Hindlimb muscle (tissue), 1 donor: ENCODE data around the gene RGL2. TPM values are rescaled to one million over a fixed set of nuclear protein-coding genes. Genes with fewer than 3 reads are reported as not detected.
"Not testable (repeated sequence)": the region's sequence is repeated elsewhere in the genome, so short reads cannot be mapped to it uniquely, and the experiment has no call there.

ENCODE experiments used
- DNase-seq: peaks from one replicate; pipeline ENCODE4 v3.0.0-alpha.2; 2013
- polyA plus RNA-seq: library from polyadenylated mRNA; unstranded; fragments of 120-200 nt; gene quantifications from one replicate; pipeline ENCODE4 v1.2.1, GENCODE V29; 2013; ENCODE audit not compliant: insufficient read length

Gene RGL2, protein sequence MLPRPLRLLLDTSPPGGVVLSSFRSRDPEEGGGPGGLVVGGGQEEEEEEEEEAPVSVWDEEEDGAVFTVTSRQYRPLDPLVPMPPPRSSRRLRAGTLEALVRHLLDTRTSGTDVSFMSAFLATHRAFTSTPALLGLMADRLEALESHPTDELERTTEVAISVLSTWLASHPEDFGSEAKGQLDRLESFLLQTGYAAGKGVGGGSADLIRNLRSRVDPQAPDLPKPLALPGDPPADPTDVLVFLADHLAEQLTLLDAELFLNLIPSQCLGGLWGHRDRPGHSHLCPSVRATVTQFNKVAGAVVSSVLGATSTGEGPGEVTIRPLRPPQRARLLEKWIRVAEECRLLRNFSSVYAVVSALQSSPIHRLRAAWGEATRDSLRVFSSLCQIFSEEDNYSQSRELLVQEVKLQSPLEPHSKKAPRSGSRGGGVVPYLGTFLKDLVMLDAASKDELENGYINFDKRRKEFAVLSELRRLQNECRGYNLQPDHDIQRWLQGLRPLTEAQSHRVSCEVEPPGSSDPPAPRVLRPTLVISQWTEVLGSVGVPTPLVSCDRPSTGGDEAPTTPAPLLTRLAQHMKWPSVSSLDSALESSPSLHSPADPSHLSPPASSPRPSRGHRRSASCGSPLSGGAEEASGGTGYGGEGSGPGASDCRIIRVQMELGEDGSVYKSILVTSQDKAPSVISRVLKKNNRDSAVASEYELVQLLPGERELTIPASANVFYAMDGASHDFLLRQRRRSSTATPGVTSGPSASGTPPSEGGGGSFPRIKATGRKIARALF
- polyA plus RNA-seq = 63.4 TPM

DNA sequence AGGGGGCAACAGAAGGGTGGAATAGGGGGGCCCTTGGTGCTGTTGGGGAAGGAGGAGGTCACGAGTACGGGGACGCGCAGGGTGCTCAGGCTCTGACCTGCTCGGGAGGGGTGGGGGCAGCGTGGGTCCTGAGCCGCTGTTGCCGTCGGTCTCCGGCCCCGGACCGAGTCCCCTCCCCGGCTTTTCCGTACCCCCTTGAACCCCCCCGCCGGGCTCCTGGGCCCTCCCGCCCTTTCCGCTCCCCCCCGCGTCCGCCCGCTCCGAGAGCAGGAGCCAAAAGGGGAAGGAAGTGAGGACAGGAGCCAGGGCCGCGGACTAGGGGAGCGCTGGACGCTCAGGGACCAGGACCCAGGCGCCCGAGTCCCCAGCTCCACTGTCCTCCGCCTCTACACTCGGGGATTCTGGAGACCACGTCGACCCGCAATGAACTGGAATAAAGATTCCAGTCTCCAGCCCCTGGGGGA, at the start of gene RGL2:
Gene RGL2 (minus strand): TSS at position 170 of the 464 bp plus-strand sequence. CDS start 332 bp downstream, outside the sequence.
- DNase-seq = peak; percentile 84

DNA sequence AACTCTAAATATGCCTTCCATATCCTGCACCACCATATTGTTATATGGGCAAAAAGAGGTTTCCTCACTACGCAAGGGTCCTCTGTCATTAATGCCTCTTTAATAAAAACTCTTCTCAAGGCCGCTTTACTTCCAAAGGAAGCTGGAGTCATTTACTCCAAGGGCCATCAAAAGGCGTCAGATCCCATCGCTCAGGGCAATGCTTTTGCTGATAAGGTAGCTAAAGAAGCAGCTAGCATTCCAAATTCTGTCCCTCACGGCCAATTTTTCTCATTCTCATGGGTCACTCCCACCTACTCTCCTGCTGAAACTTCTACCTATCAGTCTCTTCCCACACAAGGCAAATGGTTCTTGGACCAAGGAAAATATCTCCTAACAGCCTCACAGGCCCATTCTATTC, 49.1 kb upstream of the RGL2 start:
- DNase-seq = no peak

DNA sequence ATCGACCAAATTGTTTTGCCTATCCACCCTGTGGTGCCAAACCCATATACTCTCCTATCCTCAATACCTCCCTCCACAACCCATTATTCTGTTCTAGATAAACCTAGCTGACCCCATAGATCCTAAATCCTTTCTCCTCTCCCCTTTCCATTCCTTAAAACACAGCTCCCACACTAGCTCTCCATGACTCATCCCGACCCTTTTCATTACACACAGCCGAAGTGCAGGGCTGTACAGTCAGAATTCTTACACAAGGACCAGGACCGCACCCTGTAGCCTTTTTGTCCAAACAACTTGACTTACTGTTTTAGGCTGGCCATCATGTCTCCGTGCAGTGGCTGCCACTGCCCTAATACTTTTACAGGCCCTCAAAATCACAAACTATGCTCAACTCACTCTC, 48.2 kb upstream of the RGL2 start:
- DNase-seq = not testable (repeated sequence)

DNA sequence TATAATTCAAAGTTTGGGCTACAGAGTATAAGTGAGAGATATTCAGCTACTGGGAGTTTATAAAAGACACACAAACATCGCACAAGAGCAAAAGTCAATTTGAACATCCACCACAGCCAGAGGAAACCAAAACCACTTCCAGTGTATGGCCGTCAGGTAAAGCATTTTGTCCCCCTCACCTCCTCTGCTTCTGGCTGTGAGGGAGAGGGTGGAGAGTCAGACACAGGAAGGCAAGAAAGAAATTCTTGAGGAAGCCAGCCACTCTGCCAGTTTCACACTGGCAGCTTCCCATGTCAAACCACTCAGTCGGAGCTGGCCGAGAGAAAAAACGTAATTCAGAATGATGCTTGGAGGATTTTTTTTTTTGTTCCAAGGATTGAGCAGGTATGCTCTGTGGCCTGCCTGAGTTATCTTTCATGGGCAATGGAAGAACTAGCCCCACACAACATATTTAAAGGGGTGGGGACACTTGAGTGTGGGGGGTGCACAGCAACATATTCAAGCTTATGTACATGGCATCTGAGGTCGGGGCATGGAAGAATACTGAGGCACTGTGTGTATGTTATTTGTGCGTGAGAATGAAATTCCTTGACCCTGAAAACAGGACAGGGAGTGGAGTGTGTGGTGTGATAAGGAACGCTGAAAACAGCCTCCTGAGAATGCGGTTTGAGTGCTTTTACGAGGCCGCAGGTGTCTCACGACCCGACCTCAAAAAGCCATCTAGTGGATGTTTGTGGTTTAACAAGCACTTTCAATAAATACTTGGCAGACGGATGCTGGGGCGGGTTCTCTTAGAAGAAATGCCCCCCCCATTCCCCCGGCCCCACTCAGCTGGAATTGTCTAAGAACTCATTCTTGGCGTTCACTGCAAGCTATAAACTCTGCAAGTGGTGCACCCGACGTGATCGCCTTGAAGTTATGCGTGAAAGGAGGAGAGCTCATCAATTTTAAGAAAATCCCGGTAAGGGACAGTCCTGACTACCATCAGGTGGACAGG, 46.3 kb upstream of the RGL2 start:
- peak; percentile 75 for DNase-seq

DNA sequence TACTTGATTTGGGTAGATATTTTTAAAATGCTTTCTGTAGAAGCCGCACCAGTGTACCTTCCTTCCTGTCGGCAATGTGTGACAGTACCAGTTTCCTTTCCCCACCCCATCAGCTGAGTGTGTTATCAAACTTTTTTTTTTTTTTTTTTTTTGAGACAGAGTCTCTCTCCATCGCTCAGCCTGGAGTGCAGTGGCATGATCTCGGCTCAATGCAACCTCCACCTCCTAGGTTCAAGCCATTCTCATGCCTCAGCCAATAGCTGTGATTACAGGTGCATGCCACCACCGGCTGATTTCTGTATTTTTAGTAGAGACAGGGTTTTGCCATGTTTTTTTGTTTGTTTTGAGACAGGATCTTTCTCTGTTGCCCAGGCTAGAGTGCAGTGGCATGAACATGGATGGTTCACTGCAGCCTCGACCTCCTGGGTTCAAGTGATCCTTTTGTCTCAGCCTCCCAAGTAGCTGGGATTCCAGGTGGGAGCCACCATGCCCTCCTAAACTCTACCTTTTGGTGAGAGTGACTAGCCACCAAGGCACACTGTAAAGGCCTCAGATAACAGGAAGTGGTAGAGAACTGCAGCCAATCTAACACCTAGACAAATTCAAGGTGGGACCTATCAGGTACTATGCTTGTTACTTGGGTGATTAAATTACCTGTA, 45.3 kb upstream of the RGL2 start:
- DNase-seq = no peak

DNA sequence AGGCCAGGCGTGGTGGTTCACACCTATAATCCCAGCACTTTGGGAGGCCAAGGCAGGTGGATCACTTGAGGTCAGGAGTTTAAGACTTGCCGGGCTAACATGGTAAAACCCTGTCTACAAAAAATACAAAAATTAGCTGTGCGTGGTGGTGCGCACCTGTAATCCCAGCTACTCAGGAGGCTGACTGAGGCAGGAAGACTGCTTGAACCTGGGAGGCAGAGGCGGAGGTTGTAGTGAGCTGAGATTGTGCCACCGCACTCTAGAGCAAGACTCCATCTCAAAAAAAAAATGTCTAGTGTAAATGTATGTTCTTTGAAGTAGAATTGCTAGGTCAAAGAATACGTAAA, 44.8 kb upstream of the RGL2 start:
- DNase-seq = not testable (repeated sequence)

DNA sequence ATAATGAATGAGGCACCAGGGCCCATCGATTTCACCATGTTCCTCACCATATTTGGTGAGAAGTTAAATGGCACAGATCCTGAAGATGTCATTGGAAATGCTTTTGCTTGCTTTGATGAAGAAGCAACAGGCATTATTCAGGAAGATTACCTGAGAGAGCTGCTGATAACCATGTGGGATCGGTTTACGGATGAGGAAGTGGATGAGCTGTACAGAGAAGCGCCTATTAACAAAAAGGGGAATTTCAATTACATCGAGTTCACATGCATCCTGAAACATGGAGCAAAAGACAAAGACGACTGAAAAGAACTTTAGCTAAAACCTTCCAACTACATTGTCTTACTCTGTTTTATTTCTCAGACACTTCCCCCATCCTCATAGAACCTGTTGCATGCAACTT, 40.5 kb upstream of the RGL2 start:
- no peak for DNase-seq

DNA sequence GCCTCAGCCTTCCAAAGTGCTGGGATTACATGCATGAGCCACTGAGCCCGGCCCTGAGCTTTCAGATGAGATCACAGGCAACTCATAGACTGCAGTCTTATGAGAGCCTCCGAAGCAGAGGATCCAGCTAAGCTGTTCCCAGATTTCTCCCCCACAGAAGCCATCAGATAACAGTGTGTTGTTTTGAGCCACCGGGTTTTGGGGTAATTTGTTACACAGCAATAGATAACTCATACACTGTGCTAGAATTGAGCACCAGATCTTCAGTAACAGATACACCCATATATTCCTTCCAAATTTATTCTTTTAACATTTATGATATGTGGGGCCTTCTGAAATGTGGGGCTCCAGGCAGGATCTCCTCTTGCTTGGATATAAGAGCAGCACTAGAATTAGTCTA, 37.8 kb upstream of the RGL2 start:
- DNase-seq = no peak

DNA sequence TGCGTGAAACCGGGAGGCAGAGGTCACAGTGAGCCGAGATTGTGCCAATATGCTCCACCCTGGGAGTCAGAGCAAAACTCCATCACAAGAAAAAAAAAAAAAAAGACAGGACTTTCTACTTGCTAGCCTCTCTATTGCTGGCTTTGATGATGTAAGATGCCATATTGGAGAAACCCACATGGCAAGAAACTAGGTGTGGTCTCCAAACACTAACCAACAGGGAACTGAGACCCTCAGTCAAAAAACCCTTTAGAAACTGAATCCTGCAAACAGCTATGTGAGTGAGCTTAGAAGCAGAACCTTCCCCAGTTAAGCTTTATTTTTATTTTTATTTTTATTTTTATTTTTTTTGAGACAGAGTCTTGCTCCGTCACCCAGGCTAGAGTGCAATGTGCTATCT, 37.2 kb upstream of the RGL2 start:
- DNase-seq = no peak

DNA sequence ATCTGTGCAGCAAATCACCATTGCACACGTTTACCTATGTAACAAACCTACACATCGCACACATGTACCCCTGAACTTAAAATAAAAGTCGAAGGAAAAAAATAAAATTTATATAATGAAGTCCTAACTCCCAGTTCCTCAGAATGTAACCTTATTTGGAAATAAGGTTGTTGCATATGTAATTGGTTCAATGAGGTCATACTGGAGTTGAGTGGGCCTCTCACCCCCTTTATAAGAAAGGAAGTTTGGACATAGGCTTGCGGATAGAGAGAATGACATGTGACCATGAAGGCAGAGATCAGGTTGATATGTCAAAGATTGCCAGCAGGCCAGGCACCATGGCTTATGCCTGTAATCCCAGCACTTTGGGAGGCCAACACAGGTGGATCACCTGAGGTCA, 34.9 kb upstream of the RGL2 start:
- no peak for DNase-seq

DNA sequence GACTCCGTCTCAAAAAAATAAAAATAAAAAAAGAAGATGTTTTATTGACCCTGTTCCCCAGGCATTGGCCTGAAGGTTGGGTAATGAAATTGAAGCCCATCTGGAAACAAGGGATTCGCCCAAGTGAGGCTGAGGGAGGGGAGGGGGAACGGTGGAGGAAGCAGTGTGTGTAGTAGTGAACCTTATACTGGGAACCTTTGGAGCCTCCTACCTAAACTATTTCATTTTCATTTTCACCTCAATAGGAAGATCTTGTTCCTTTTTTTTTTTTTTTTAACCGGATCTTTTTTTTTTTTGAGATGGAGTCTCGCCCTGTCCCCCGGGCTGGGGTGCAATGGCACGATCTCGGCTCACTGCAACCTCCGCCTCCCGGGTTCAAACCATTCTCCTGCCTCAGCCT, 32.0 kb upstream of the RGL2 start:
- no peak for DNase-seq

DNA sequence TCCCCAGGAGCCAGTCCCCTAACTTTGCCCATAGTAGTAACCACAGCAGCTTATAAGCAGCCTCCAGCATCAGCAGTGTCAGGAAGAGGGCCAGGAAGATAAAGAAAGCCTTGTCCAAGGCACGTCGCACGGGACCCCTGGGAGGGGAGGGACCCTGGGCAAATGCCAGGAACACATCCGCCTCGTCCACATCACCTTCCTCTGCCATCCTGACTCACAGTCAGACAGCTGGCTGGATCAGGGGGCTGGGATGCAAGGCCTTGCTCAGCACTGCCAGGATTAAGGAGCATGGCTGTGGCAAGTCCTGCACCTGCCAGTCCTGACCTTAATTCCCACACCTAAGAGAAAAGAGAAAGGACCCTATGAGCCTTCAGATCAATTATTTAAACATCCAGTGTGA, 30.3 kb upstream of the RGL2 start:
- no peak for DNase-seq

DNA sequence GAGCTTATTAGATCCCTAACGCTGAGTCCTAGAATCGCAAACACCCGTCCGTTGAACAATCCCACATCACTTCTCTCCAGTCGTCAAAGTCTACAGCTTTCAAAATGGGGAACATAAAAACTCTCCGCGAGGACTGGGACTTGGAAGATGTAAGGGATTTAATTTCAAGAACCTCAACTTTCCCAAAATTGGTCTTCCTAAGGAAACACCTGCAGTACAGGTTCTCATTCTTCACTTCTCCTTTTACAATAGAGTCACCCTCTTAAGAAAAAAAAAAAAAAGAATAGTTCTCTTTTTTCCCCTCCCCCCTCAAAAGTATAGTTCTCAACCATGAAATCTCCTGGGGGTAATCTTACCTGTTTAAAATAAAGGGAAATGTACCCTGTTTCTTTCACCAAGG, 25.4 kb upstream of the RGL2 start:
- no peak for DNase-seq

DNA sequence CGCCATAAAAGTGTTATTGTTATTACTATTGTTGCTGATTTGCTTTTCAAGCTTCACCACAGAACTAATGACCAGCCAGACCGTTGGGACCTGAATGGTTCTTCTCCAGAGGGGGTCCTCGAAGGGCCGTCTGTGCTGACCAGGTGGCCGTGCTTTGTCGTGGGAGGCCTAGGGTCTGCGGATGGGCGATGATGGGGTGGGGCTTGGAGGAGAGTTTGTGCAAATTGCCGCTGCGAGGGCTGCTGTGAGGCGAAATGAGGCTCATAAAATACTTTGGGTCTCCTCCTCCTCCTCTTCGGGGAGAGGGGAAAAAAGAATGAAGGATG, 24.8 kb upstream of the RGL2 start:
- no peak for DNase-seq

DNA sequence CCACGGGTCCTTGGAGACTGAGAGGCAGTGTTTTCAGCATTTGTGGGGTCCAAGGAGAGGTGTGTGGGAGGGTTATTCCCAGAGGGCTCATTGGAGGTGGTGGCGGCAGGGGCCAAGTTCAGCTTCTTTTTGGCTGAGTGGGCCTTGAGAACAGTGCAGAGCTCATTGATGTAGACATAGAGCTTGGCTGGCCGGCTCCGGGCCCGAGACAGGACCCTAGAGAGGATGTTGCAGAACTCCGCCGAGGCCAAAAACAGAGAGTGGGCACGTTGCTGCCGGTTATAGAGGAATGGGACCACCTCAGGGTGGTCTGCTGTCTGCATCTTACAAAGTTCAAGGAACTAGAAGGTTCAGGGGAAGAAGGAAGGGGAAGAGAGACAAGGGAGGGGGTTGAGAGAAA, 22.5 kb upstream of the RGL2 start:
- no peak for DNase-seq

DNA sequence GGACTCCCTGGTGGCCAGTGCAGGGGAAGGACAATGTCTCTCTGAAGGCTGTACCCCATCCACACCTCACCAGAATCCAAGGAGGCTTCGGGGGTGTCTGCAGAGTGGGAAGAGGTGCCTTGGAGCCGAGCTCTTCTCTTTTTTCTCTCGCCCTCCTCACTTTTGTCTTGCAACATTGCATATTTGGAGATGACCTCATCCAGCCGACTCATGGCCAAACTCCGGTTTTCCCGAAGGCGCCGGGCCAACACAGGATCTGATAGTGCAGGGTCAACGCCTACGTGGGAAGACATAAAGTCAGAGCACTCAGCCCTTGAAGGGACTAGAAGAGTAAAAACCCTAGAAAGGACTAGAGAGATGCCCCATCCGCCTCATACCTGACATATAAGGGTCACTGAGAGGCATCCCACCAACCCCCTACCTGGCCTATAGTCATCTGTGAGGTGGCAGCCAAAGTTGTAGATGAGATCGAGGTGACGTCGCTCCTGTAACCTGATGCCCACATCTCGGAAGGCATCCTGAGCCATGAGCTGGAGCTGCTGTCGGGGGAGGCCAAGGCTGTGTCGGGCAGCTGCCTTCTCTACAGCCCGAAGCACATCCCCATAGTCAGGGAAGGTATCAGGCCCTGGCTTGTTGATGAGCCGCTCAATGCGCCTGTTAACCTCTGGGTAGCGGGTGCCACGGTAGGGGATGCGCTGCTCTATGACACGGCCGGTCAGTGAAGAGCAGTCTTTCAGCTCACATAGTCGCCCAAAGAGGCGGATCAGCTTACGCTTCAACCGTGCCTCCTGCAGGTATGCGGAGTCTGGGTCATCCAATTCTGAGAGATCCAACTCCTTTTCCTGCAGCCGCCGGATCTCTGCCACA, 21.8 kb upstream of the RGL2 start:
- no peak for DNase-seq

DNA sequence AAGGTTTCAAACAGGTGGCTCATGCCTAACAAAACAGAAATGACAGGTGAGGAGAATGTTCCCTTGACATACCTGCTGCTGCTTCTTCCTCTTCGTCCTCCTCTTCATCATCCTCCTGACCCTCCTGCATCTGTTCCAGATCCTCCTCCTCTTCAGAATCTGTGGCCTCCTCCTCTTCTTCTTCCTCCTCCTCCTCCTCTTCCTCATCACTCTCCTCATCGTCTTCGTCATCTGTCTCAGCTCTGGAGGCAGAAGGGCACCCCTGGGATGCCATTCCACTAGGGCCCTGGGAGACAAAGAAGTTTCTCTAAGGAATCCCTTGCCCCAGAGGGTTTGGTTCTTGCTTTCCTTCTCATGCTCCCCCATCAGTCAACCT, 21.2 kb upstream of the RGL2 start:
- DNase-seq = no peak

DNA sequence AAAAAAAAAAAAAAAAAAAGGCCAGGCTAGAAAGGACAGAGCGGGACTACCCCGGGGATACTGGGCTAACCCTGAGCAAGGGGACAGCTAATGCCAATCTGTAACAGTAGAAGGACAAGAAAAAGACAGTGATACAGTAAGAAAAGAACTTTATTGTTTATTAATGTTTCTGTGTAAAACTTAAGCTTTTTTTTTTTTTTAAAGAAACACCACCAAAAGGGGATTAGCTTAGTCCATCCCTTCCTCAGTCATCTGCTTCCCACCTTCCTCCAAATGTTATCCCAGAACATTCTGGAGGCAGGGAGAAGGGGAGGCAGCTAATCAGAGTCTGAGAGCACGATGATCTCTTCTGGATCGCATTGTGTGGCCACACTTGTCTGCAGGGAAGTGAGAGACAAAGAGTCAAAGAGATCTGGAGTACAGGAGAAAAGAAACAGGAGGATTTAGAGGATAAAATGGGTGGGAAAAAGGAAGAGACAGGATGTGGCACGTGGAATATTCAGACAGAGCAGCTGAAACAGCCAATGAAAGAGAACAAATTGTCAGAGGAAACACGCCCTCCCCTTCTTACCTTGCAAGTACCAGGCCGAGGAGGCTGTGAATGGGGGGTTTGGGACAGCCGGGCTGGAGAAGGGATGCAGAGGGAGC, 19.8 kb upstream of the RGL2 start:
- no peak for DNase-seq

DNA sequence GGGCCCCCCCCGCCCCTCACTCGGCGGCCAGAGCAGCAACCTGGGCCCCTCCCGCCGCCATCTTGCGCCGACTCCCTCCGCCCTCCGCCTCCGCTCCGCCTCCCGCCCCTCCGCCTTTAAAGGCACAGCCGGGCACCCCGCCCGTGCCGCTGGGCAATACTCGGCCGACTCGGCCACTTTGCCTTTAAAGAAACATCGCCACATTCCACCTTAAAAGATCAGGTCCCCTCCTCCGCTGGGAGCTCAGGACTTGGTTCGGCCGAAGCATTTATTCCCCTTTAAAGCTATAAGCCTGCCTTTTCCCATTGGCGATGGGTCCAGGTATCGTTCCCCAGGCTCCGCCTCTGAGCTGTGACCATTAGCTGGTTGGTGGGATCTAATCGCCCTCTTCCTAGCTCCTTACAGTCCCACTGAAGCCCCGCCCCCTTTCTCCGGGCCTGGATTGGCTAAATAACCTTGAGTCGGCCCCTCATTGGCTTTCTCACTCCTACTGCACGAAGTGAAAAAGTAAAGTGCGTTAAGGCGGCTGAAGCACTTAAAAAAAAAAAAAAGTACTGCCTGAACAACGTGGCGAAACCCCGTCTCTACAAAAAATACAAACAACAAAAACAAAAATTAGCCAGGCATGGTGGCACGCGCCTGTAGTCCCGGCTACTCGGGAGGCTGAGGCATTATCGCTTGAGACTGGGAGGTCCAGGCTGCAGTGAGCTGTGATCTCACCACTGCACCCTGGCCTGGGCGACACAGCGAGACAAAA, 19.1 kb upstream of the RGL2 start, which contains the start of gene ZBTB22:
Gene ZBTB22 (minus strand): TSS at position 76 of the 757 bp plus-strand sequence. CDS start 828 bp downstream, outside the sequence.
- peak; percentile 97 for DNase-seq

DNA sequence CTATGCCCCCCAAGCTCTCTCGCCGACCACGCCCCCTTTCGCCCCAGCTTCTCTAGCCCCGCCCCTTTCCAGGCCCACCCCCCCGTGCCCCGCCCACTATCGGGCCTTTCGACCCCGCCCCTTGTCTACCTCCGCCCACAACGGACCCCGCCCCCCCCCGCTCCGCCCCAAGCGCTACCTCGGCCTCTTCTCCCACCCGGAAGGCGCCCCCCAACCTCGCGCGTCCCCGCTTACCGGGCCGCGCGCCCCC, 18.6 kb upstream of the RGL2 start:
- no peak for DNase-seq
